ENCODE data around the gene PDE6G.
A peak's percentile ranks its signal among the peaks of the same experiment; 100 is the strongest.

Gene PDE6G

GRCh38 chr17:81660441-81660840 lies 4.1 kb upstream of the PDE6G start:
- no peak for DNase-seq

- DNase-seq = no peak
Observed at GRCh38 chr17:81659038-81659437, 2.7 kb upstream of the PDE6G start.

- DNase-seq = no peak
Observed at GRCh38 chr17:81656835-81657234, 493 bp upstream of the PDE6G start.

- no peak for DNase-seq
Observed at GRCh38 chr17:81655378-81656117, 794 bp downstream of the PDE6G start.

GRCh38 chr17:81652906-81653771 lies 3.2 kb downstream of the PDE6G start:
- DNase-seq = no peak

- no peak for DNase-seq
Observed at GRCh38 chr17:81651692-81652091, 4.7 kb downstream of the PDE6G start.

- no peak for DNase-seq
Observed at GRCh38 chr17:81650951-81651350, 5.4 kb downstream of the PDE6G start.

GRCh38 chr17:81648707-81649085 lies 7.6 kb downstream of the PDE6G start:
- DNase-seq = no peak

GRCh38 chr17:81648013-81648706 lies 8.2 kb downstream of the PDE6G start:
- DNase-seq = no peak

- DNase-seq = no peak
Observed at GRCh38 chr17:81647640-81648012, 8.7 kb downstream of the PDE6G start.

GRCh38 chr17:81646869-81647600 lies 9.3 kb downstream of the PDE6G start:
- no peak for DNase-seq

GRCh38 chr17:81644976-81645952 lies 11.1 kb downstream of the PDE6G start:
- no peak for DNase-seq

GRCh38 chr17:81644496-81644895 lies 11.8 kb downstream of the PDE6G start:
- DNase-seq = no peak

GRCh38 chr17:81641825-81642489 lies 14.4 kb downstream of the PDE6G start:
- DNase-seq = no peak

- no peak for DNase-seq
Observed at GRCh38 chr17:81640011-81640410, 16.3 kb downstream of the PDE6G start.

- no peak for DNase-seq
Observed at GRCh38 chr17:81638683-81639082, 17.7 kb downstream of the PDE6G start.

GRCh38 chr17:81636505-81637288 lies 19.6 kb downstream of the PDE6G start, which contains the start of the genes NPLOC4 and TSPAN10:
Gene NPLOC4 (minus strand): TSS chr17:81637112. CDS start chr17:81636930, 182 bp downstream.
Gene TSPAN10 (plus strand): TSS chr17:81637196. CDS start chr17:81642413, 5,217 bp downstream.
- DNase-seq = peak; percentile 86

GRCh38 chr17:81635973-81636504 lies 20.3 kb downstream of the PDE6G start:
- DNase-seq = no peak

- DNase-seq = no peak
Observed at GRCh38 chr17:81635431-81635830, 20.9 kb downstream of the PDE6G start.

- DNase-seq = no peak
Observed at GRCh38 chr17:81631482-81631881, 24.9 kb downstream of the PDE6G start.

Data from stimulated activated CD4-positive, alpha-beta T cell treated with anti-CD3 and anti-CD28 coated beads, Interleukin-4, amount 100 ng/mL, for 24 hours (primary cell).